ENCODE data around the gene CPOX.

DNA sequence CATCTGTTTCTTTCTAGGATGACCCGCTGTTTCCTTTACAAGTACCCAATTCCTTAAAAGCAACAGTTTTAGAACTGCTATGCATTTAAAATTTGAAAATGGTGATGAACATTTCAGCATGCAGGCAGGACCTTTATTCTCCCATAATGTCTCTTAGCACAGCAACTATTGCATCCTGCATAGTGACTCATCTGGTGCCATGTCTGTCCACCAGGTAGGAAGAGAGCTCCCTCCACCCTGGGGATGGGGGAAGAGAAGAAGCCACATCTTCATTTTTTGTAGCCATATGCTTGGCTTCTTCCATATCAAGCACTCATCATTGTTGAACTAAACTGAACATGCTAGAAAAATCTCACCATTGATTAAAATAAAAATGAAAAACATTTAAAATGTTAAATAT is 51.7 kb downstream of the CPOX start:
- no peak for TF ChIP-seq EZH2 (IDR thresholded peaks at IDR 0.05; ENCODE audit: low read depth, unreplicated experiment)
- TF ChIP-seq, protein P1, sequence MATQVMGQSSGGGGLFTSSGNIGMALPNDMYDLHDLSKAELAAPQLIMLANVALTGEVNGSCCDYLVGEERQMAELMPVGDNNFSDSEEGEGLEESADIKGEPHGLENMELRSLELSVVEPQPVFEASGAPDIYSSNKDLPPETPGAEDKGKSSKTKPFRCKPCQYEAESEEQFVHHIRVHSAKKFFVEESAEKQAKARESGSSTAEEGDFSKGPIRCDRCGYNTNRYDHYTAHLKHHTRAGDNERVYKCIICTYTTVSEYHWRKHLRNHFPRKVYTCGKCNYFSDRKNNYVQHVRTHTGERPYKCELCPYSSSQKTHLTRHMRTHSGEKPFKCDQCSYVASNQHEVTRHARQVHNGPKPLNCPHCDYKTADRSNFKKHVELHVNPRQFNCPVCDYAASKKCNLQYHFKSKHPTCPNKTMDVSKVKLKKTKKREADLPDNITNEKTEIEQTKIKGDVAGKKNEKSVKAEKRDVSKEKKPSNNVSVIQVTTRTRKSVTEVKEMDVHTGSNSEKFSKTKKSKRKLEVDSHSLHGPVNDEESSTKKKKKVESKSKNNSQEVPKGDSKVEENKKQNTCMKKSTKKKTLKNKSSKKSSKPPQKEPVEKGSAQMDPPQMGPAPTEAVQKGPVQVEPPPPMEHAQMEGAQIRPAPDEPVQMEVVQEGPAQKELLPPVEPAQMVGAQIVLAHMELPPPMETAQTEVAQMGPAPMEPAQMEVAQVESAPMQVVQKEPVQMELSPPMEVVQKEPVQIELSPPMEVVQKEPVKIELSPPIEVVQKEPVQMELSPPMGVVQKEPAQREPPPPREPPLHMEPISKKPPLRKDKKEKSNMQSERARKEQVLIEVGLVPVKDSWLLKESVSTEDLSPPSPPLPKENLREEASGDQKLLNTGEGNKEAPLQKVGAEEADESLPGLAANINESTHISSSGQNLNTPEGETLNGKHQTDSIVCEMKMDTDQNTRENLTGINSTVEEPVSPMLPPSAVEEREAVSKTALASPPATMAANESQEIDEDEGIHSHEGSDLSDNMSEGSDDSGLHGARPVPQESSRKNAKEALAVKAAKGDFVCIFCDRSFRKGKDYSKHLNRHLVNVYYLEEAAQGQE (IDR thresholded peaks at IDR 0.05; ENCODE audit: unreplicated experiment): no peak
- TF ChIP-seq, protein P2, sequence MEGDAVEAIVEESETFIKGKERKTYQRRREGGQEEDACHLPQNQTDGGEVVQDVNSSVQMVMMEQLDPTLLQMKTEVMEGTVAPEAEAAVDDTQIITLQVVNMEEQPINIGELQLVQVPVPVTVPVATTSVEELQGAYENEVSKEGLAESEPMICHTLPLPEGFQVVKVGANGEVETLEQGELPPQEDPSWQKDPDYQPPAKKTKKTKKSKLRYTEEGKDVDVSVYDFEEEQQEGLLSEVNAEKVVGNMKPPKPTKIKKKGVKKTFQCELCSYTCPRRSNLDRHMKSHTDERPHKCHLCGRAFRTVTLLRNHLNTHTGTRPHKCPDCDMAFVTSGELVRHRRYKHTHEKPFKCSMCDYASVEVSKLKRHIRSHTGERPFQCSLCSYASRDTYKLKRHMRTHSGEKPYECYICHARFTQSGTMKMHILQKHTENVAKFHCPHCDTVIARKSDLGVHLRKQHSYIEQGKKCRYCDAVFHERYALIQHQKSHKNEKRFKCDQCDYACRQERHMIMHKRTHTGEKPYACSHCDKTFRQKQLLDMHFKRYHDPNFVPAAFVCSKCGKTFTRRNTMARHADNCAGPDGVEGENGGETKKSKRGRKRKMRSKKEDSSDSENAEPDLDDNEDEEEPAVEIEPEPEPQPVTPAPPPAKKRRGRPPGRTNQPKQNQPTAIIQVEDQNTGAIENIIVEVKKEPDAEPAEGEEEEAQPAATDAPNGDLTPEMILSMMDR (conservative IDR thresholded peaks at IDR 0.05; ENCODE audit: low read depth in 2 of 2): no peak

All from GM23338 (cell line).